ENCODE measurements around the gene TSC1.

Gene TSC1

GRCh38 chr9:132939169-132939568 is 5.2 kb downstream of the TSC1 start:
- intact Hi-C loops (cut with micrococcal nuclease) = no loop called here
- peaks cover 18% of the 10 kb centered on the region for H3K4me1 Mint-ChIP-seq (ENCODE audit: low read depth)
- peaks cover 13% of the 10 kb centered on the region for H3K36me3 Mint-ChIP-seq (ENCODE audit: low read depth)
- no peak overlapping the region for H3K4me3 Mint-ChIP-seq
- no peaks in the 10 kb centered on the region for H3K9me3 Mint-ChIP-seq
- no peak overlapping the region for H3K27ac Mint-ChIP-seq
- no peaks in the 10 kb centered on the region for H3K27me3 Mint-ChIP-seq

GRCh38 chr9:132937463-132937901 is 6.9 kb downstream of the TSC1 start:
- Mint-ChIP-seq H3K36me3 (ENCODE audit: low read depth) (peaks cover 23% of the 10 kb centered on the region), H3K4me1 (ENCODE audit: low read depth) (peaks cover 8% of the 10 kb centered on the region), H3K27ac (no peak overlapping the region), H3K27me3 (no peaks in the 10 kb centered on the region), H3K4me3 (no peak overlapping the region), H3K9me3 (no peaks in the 10 kb centered on the region)
- intact Hi-C loops (cut with micrococcal nuclease) = no loop called here

GRCh38 chr9:132935026-132935425 is 9.4 kb downstream of the TSC1 start:
- peaks cover 8% of the 10 kb centered on the region for H3K4me1 Mint-ChIP-seq (ENCODE audit: low read depth)
- no peak overlapping the region for H3K4me3 Mint-ChIP-seq
- no peaks in the 10 kb centered on the region for H3K27me3 Mint-ChIP-seq
- no peak overlapping the region for H3K27ac Mint-ChIP-seq
- peaks cover 39% of the 10 kb centered on the region for H3K36me3 Mint-ChIP-seq (ENCODE audit: low read depth)
- intact Hi-C loops (cut with micrococcal nuclease) = no loop called here
- H3K9me3 Mint-ChIP-seq = no peaks in the 10 kb centered on the region

- Mint-ChIP-seq H3K36me3 (ENCODE audit: low read depth) (peaks cover 72% of the 10 kb centered on the region), H3K4me3 (no peak overlapping the region), H3K4me1 (ENCODE audit: low read depth) (peaks cover 8% of the 10 kb centered on the region), H3K27me3 (no peaks in the 10 kb centered on the region), H3K27ac (no peak overlapping the region), H3K9me3 (no peaks in the 10 kb centered on the region)
- intact Hi-C loops (cut with micrococcal nuclease) = no loop called here
Observed at GRCh38 chr9:132931178-132931735, 13.2 kb downstream of the TSC1 start.

GRCh38 chr9:132927704-132928103 is 16.7 kb downstream of the TSC1 start:
- intact Hi-C loops (cut with micrococcal nuclease) = no loop called here
- no peaks in the 10 kb centered on the region for H3K9me3 Mint-ChIP-seq
- H3K4me3 Mint-ChIP-seq = no peak overlapping the region
- no peaks in the 10 kb centered on the region for H3K27me3 Mint-ChIP-seq
- H3K4me1 Mint-ChIP-seq (ENCODE audit: low read depth) = no peaks in the 10 kb centered on the region
- H3K36me3 Mint-ChIP-seq (ENCODE audit: low read depth) = peaks cover 73% of the 10 kb centered on the region
- no peak overlapping the region for H3K27ac Mint-ChIP-seq

- intact Hi-C loops (cut with micrococcal nuclease) = no loop called here
- no peaks in the 10 kb centered on the region for H3K4me1 Mint-ChIP-seq (ENCODE audit: low read depth)
- H3K9me3 Mint-ChIP-seq = no peaks in the 10 kb centered on the region
- no peak overlapping the region for H3K27ac Mint-ChIP-seq
- H3K36me3 Mint-ChIP-seq (ENCODE audit: low read depth) = peaks cover 82% of the 10 kb centered on the region
- no peaks in the 10 kb centered on the region for H3K27me3 Mint-ChIP-seq
- H3K4me3 Mint-ChIP-seq = no peak overlapping the region
Observed at GRCh38 chr9:132923346-132923902, 21.0 kb downstream of the TSC1 start.

- H3K27me3 Mint-ChIP-seq = no peaks in the 10 kb centered on the region
- H3K36me3 Mint-ChIP-seq (ENCODE audit: low read depth) = peaks cover 87% of the 10 kb centered on the region
- no peaks in the 10 kb centered on the region for H3K4me1 Mint-ChIP-seq (ENCODE audit: low read depth)
- H3K27ac Mint-ChIP-seq = no peak overlapping the region
- no peak overlapping the region for H3K4me3 Mint-ChIP-seq
- H3K9me3 Mint-ChIP-seq = no peaks in the 10 kb centered on the region
- intact Hi-C loops (cut with micrococcal nuclease) = no loop called here
Observed at GRCh38 chr9:132919614-132920268, 24.7 kb downstream of the TSC1 start.

- Mint-ChIP-seq H3K9me3 (no peaks in the 10 kb centered on the region), H3K4me1 (ENCODE audit: low read depth) (no peaks in the 10 kb centered on the region), H3K36me3 (ENCODE audit: low read depth) (peaks cover 95% of the 10 kb centered on the region), H3K27me3 (no peaks in the 10 kb centered on the region), H3K4me3 (no peak overlapping the region), H3K27ac (no peak overlapping the region)
- intact Hi-C loops (cut with micrococcal nuclease) = no loop called here
Observed at GRCh38 chr9:132914924-132915323, 29.5 kb downstream of the TSC1 start.

- intact Hi-C loops (cut with micrococcal nuclease) = no loop called here
- Mint-ChIP-seq H3K36me3 (ENCODE audit: low read depth) (peaks cover 92% of the 10 kb centered on the region), H3K4me1 (ENCODE audit: low read depth) (no peaks in the 10 kb centered on the region), H3K9me3 (no peaks in the 10 kb centered on the region), H3K27me3 (no peaks in the 10 kb centered on the region), H3K4me3 (no peak overlapping the region), H3K27ac (no peak overlapping the region)
Observed at GRCh38 chr9:132912131-132912530, 32.3 kb downstream of the TSC1 start.

GRCh38 chr9:132910376-132910775 is 34.0 kb downstream of the TSC1 start:
- intact Hi-C loops (cut with micrococcal nuclease) = no loop called here
- no peak overlapping the region for H3K27ac Mint-ChIP-seq
- H3K9me3 Mint-ChIP-seq = no peaks in the 10 kb centered on the region
- no peaks in the 10 kb centered on the region for H3K4me1 Mint-ChIP-seq (ENCODE audit: low read depth)
- H3K27me3 Mint-ChIP-seq = no peaks in the 10 kb centered on the region
- H3K36me3 Mint-ChIP-seq (ENCODE audit: low read depth) = peaks cover 94% of the 10 kb centered on the region
- H3K4me3 Mint-ChIP-seq = no peak overlapping the region

- Mint-ChIP-seq H3K4me1 (ENCODE audit: low read depth) (no peaks in the 10 kb centered on the region), H3K27ac (no peak overlapping the region), H3K36me3 (ENCODE audit: low read depth) (peaks cover 93% of the 10 kb centered on the region), H3K9me3 (no peaks in the 10 kb centered on the region), H3K4me3 (no peak overlapping the region), H3K27me3 (no peaks in the 10 kb centered on the region)
- intact Hi-C loops (cut with micrococcal nuclease) = no loop called here
Observed at GRCh38 chr9:132909311-132909710, 35.1 kb downstream of the TSC1 start.

- Mint-ChIP-seq H3K4me3 (no peak overlapping the region), H3K36me3 (ENCODE audit: low read depth) (peaks cover 93% of the 10 kb centered on the region), H3K4me1 (ENCODE audit: low read depth) (no peaks in the 10 kb centered on the region), H3K9me3 (no peaks in the 10 kb centered on the region), H3K27me3 (no peaks in the 10 kb centered on the region), H3K27ac (no peak overlapping the region)
- intact Hi-C loops (cut with micrococcal nuclease) = no loop called here
Observed at GRCh38 chr9:132908635-132909034, 35.8 kb downstream of the TSC1 start.

GRCh38 chr9:132905726-132906125 is 38.7 kb downstream of the TSC1 start:
- no peaks in the 10 kb centered on the region for H3K27me3 Mint-ChIP-seq
- H3K9me3 Mint-ChIP-seq = no peaks in the 10 kb centered on the region
- H3K4me3 Mint-ChIP-seq = no peak overlapping the region
- intact Hi-C loops (cut with micrococcal nuclease) = no loop called here
- H3K4me1 Mint-ChIP-seq (ENCODE audit: low read depth) = no peaks in the 10 kb centered on the region
- peaks cover 94% of the 10 kb centered on the region for H3K36me3 Mint-ChIP-seq (ENCODE audit: low read depth)
- H3K27ac Mint-ChIP-seq = no peak overlapping the region

- Mint-ChIP-seq H3K4me1 (ENCODE audit: low read depth) (no peaks in the 10 kb centered on the region), H3K27me3 (no peaks in the 10 kb centered on the region), H3K9me3 (no peaks in the 10 kb centered on the region), H3K4me3 (no peak overlapping the region), H3K27ac (no peak overlapping the region), H3K36me3 (ENCODE audit: low read depth) (peaks cover 95% of the 10 kb centered on the region)
- intact Hi-C loops (cut with micrococcal nuclease) = no loop called here
Observed at GRCh38 chr9:132903574-132904492, 40.6 kb downstream of the TSC1 start.
